ENCODE results near the gene NDUFV2. TPM values are rescaled to one million over a fixed set of nuclear protein-coding genes. Genes with fewer than 3 reads are reported as not detected.

Gene NDUFV2
- total RNA-seq: 10 to 100 TPM; 40.5 to 42.5 TPM

- peaks cover 47% of the 10 kb centered on the region for H3K4me1 ChIP-seq
- no peaks in the 10 kb centered on the region for H3K27me3 ChIP-seq
- H3K27ac ChIP-seq: peak within 1 kb of the TSS; percentile 92 to 97 (median 94)
- intact Hi-C loops (cut with DNase I): no loop called here
- WGBS, 2 donors: 1 to 5% methylated on average over 24 to 53 of the region's 64 CpGs
- TF ChIP-seq CTCF (IDR thresholded peaks at IDR 0.05) (peak in 1 of 7 experiments; percentile 4), POLR2A (IDR thresholded peaks at IDR 0.05) (peak; percentile 83 to 90 (median 84))
- H3K4me3 ChIP-seq: peak within 1 kb of the TSS; percentile 43 to 68
- DNase-seq (peak; percentile 95 to 97 (median 96)), ATAC-seq (peak; percentile 97)
- no peaks in the 10 kb centered on the region for H3K36me3 ChIP-seq (replicated peaks in 1 of 2; ENCODE audit: insufficient read depth in 1 of 2, low read depth in 2 of 2)
- H3K9me3 ChIP-seq: no peaks in the 10 kb centered on the region
Measured at GRCh38 chr18:9102508-9103375, at the start of gene NDUFV2. TSS of gene NDUFV2 (plus strand) at chr18:9102699. CDS start at chr18:9102744, 45 bp downstream.

GRCh38 chr18:9053814-9054213 is 48.7 kb upstream of the NDUFV2 start:
- ATAC-seq (no peak), DNase-seq (no peak)
- Histone ChIP-seq H3K4me1 (peaks cover 5% of the 10 kb centered on the region), H3K4me3 (no peak overlapping the region), H3K27me3 (no peaks in the 10 kb centered on the region), H3K36me3 (replicated peaks in 1 of 2; ENCODE audit: insufficient read depth in 1 of 2, low read depth in 2 of 2) (no peaks in the 10 kb centered on the region), H3K9me3 (peaks cover 0 to 6% (median 0%) of the 10 kb centered on the region in 3 donors), H3K27ac (no peak overlapping the region)
- TF ChIP-seq POLR2A (IDR thresholded peaks at IDR 0.05) (no peak), CTCF (IDR thresholded peaks at IDR 0.05) (no peak)
- intact Hi-C loops (cut with DNase I): no loop called here
- 78 to 100% methylated on average over 1 of the region's 1 CpG for WGBS, 2 donors

- TF ChIP-seq CTCF (IDR thresholded peaks at IDR 0.05): peak in 4 of 7 experiments; percentile 10 to 30 (median 28)
- TF ChIP-seq POLR2A (IDR thresholded peaks at IDR 0.05): no peak
- no peaks in the 10 kb centered on the region for H3K27me3 ChIP-seq
- intact Hi-C loops (cut with DNase I): no loop called here
- no peak overlapping the region for H3K27ac ChIP-seq
- peaks cover 0 to 6% (median 0%) of the 10 kb centered on the region in 3 donors for H3K9me3 ChIP-seq
- no peak for DNase-seq
- ATAC-seq: peak; percentile 63
- 0 to 2% methylated on average over 1 of the region's 1 CpG for WGBS, 2 donors
- H3K4me3 ChIP-seq: no peak overlapping the region
- H3K36me3 ChIP-seq (replicated peaks in 1 of 2; ENCODE audit: insufficient read depth in 1 of 2, low read depth in 2 of 2): no peaks in the 10 kb centered on the region
- H3K4me1 ChIP-seq: peaks cover 5% of the 10 kb centered on the region
Measured at GRCh38 chr18:9055185-9055584, 47.3 kb upstream of the NDUFV2 start.

- Histone ChIP-seq H3K4me1 (peaks cover 5% of the 10 kb centered on the region), H3K27ac (no peak overlapping the region), H3K9me3 (peaks cover 0 to 1% (median 0%) of the 10 kb centered on the region in 3 donors), H3K27me3 (no peaks in the 10 kb centered on the region), H3K4me3 (no peak overlapping the region), H3K36me3 (replicated peaks in 1 of 2; ENCODE audit: insufficient read depth in 1 of 2, low read depth in 2 of 2) (no peaks in the 10 kb centered on the region)
- TF ChIP-seq CTCF (IDR thresholded peaks at IDR 0.05) (peak in 1 of 7 experiments; percentile 1), POLR2A (IDR thresholded peaks at IDR 0.05) (no peak)
- DNase-seq (no peak), ATAC-seq (no peak)
- WGBS, 2 donors: 92 to 100% methylated on average over 1 of the region's 1 CpG
- intact Hi-C loops (cut with DNase I): no loop called here
Measured at GRCh38 chr18:9055626-9056025, 46.9 kb upstream of the NDUFV2 start.
